K562 (cell line): ENCODE data around the gene SOSTDC1. TPM values are rescaled to one million over a fixed set of nuclear protein-coding genes. Genes with fewer than 3 reads are reported as not detected.

Experiments used
- CXXC5 ChIP-seq: fragments of 250-450 bp; sonication (Bioruptor Pico); IDR thresholded peaks from 2 replicates; pipeline ENCODE4 v1.8.0; 2022; ENCODE audit warnings: inconsistent platforms, mild to moderate bottlenecking, moderate library complexity
- EWSR1 ChIP-seq: fragments of 450-650 bp; IDR thresholded peaks from 2 replicates; pipeline ENCODE4 v1.6.1; 2018; ENCODE audit warnings: borderline replicate concordance, mild to moderate bottlenecking, low read depth, moderate library complexity; ENCODE audit not compliant: partially characterized antibody
- HOXB6 ChIP-seq: fragments of 250-450 bp; sonication (Bioruptor Pico); IDR thresholded peaks from 2 replicates; pipeline ENCODE4 v1.5.1; 2022; ENCODE audit warnings: mild to moderate bottlenecking, borderline replicate concordance
- KDM5B ChIP-seq: fragments of 200-600 bp; sonication (generic); IDR thresholded peaks from 2 replicates; pipeline ENCODE4 v1.6.1; 2012; ENCODE audit warnings: low read depth, mild to moderate bottlenecking, moderate library complexity, low read length, control low read depth, inconsistent platforms; ENCODE audit not compliant: insufficient replicate concordance
- MBD1 ChIP-seq: fragments of 250-450 bp; sonication (Bioruptor Pico); IDR thresholded peaks from 2 replicates; pipeline ENCODE4 v1.8.0; 2022; ENCODE audit warnings: inconsistent platforms
- NELFE ChIP-seq: IDR thresholded peaks from 2 replicates; pipeline ENCODE4 v1.6.1; 2011; ENCODE audit warnings: mild to moderate bottlenecking; ENCODE audit not compliant: insufficient read depth, insufficient read length
- PRDM10 ChIP-seq: fragments of 450-650 bp; IDR thresholded peaks from 2 replicates; pipeline ENCODE4 v1.6.1; 2018; ENCODE audit not compliant: partially characterized antibody
- RAD21 ChIP-seq, 2 experiments: fragments of 250-450 bp in 1 of 2; fragments of 450-650 bp in 1 of 2; sonication (Bioruptor Pico) in 1 of 2; formaldehyde crosslinking in 1 of 2; IDR thresholded peaks in 1 of 2; conservative IDR thresholded peaks in 1 of 2; 2 replicates each; pipeline versions ENCODE4 v1.4.0 to v1.8.0; 2020 to 2022; ENCODE audit warnings: mild to moderate bottlenecking in 2 of 2, moderate library complexity in 1 of 2
- RB1 ChIP-seq: fragments of 450-650 bp; IDR thresholded peaks from 2 replicates; pipeline ENCODE4 v1.6.1; 2017; ENCODE audit warnings: low read depth, mild to moderate bottlenecking
- ZNF518B ChIP-seq: fragments of 250-450 bp; sonication (Bioruptor Pico); IDR thresholded peaks from 2 replicates; pipeline ENCODE4 v1.5.0; 2021; ENCODE audit warnings: mild to moderate bottlenecking, moderate library complexity
- ZSCAN32 ChIP-seq: fragments of 450-650 bp; formaldehyde crosslinking; IDR thresholded peaks from 2 replicates; pipeline ENCODE4 v1.4.0; 2020; ENCODE audit warnings: mild to moderate bottlenecking, moderate library complexity
- polyA plus RNA-seq, 8 experiments: library from polyadenylated mRNA; depleted of rRNA in 4 of 8; stranded (reverse) in 5 of 8; unstranded in 3 of 8; fragments of >200 nt; fragmentation: Nextera tagmentation in 2 of 8; fragmentation: Illumina TruSeq in 1 of 8; extraction: Ambion mirVana in 2 of 8; extraction: Trizol in 1 of 8; gene quantifications; 2 replicates each; pipeline versions ENCODE4 v1.2.1 to v1.2.3, GENCODE V29; 2011 to 2014; ENCODE audit warnings: inconsistent platforms in 1 of 8, missing spikeins in 1 of 8
- total RNA-seq, 7 experiments: library from RNA; depleted of rRNA in 6 of 7; stranded (reverse); fragments of >200 nt in 6 of 7; fragmentation: Illumina TruSeq in 2 of 7; extraction: Trizol in 2 of 7; gene quantifications; 2 replicates each; pipeline versions ENCODE4 v1.2.1 to v1.2.3, GENCODE V29; 2011 to 2021; ENCODE audit warnings: low replicate concordance in 1 of 7

The SOSTDC1 gene
- total and polyA plus RNA-seq, 9 of the 15 experiments (the other 6 are each of a cell fraction or from before 2014, with no cell fraction given), result 8.3 to 48.6 (median 15.9) TPM

GRCh38 chr7:16433568-16434122 is 31.9 kb downstream of the SOSTDC1 start (continued):
- TF ChIP-seq PRDM10 (peak; percentile 98), RB1 (no peak), CXXC5 (CRISPR knock-in tag) (peak; percentile 33; the same call in 1 of the 2 replicates), RAD21 (CRISPR knock-in tag; conservative IDR thresholded peaks at IDR 0.05 in 1 of 2, IDR thresholded peaks at IDR 0.05 in 1 of 2) (0 out of 4 replicates have a peak, but pooled peaks of 1 of the 2 experiments have one; percentile 2), ZSCAN32 (CRISPR knock-in tag) (no peak), ZNF518B (CRISPR knock-in tag) (no peak), HOXB6 (CRISPR knock-in tag) (no peak), MBD1 (no peak), NELFE (no peak), KDM5B (no peak), EWSR1 (no peak)
